Measurements from ENCODE around the gene MS4A3.

The MS4A3 gene

DNA sequence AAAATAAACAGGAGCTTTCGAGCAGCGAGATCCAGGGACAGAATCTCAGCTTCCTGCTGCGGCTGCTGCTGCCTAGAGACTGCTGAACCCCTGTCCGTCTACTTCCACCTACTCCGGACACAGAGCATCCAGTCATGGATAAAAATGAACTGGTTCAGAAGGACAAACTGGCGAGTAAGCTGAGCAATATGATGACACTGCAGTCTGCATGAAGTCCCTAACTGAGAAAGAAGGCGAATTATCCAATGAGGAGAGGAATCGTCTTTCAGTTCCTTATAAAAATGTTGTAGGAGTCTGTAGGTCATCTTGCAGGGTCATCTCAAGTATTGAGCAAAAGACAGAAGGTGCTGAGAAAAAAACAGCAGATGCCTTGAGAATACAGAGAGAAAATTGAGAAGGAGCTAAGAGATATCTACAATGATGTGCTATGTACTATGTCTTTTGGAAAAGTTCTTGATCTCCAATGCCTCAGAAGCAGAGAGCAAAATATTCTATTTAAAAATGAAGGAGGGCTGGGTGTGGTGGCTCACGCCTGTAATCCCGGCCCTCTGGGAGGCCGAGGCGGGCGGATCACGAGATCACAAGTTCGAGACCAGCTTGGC is 20.9 kb downstream of the MS4A3 start:
- H3K36me3 ChIP-seq (ENCODE audit: control insufficient read depth in 4 of 4, insufficient read depth in 4 of 4, low read length in 3 of 4): no peaks in the 10 kb centered on the region
- peaks cover 0 to 3% (median 0%) of the 10 kb centered on the region in 4 experiments for H3K4me1 ChIP-seq (ENCODE audit: control extremely low read depth in 1 of 4, control insufficient read depth in 4 of 4, insufficient read depth in 4 of 4, low read length in 3 of 4)
- ChIA-PET CTCF (interaction anchor here (0.6 kb wide), 1 partner anchor 16 kb away, joined by 3 read pairs; no protein-coding TSS in a partner anchor), POLR2A (interaction anchor here (0.6 kb wide), 1 partner anchor 237 kb away, joined by 3 read pairs; no protein-coding TSS in a partner anchor)
- no peak overlapping the region for H3K27ac ChIP-seq (ENCODE audit: insufficient read depth in 1 of 2, low read depth in 1 of 2, low read length in 2 of 2, poor library complexity in 1 of 2, severe bottlenecking in 2 of 2)
- peaks cover 0 to 6% (median 0%) of the 10 kb centered on the region in 5 experiments for H3K9me3 ChIP-seq (ENCODE audit: control extremely low read depth in 1 of 5, control insufficient read depth in 4 of 5, insufficient read depth in 2 of 5, low read depth in 1 of 5, low read length in 4 of 5)
- no peaks in the 10 kb centered on the region for H3K27me3 ChIP-seq (replicated peaks in 2 of 5; ENCODE audit: control insufficient read depth in 4 of 5, insufficient read depth in 5 of 5, low read length in 4 of 5)
- DNase-seq: no peak
- H3K4me3 ChIP-seq (ENCODE audit: control insufficient read depth in 1 of 7, extremely low read depth in 1 of 7, insufficient read depth in 4 of 7, low read depth in 2 of 7, low read length in 6 of 7): no peak overlapping the region
- WGBS (ENCODE audit: insufficient coverage): 95% methylated on average over 15 of the region's 15 CpGs

DNA sequence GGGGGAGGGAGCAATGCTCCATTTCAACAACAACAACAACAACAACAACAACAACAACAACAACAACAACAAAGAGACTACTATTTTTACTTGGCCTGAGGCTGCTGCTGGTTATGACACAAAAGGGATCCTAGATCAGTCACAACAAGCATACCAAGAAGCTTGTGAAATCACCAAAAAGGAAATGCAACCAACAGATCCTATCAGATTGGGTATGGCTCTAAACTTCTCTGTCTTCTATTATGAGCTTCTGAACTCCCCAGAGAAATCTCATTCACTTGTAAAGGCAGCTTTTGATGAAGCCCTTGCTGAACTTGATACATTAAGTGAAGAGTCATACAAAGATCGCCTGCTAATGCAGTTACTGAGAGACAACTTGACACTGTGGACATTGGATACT is 21.5 kb downstream of the MS4A3 start:
- peaks cover 0 to 6% (median 0%) of the 10 kb centered on the region in 5 experiments for H3K9me3 ChIP-seq (ENCODE audit: control extremely low read depth in 1 of 5, control insufficient read depth in 4 of 5, insufficient read depth in 2 of 5, low read depth in 1 of 5, low read length in 4 of 5)
- POLR2A ChIA-PET: interaction anchor here (0.6 to 1.0 kb wide), 2 partner anchors 221 to 237 kb away, joined by 3 read pairs; no protein-coding TSS in a partner anchor
- CTCF ChIA-PET: no interaction called here
- peak in 1 of 3 donors; percentile 12 for DNase-seq
- no peaks in the 10 kb centered on the region for H3K27me3 ChIP-seq (replicated peaks in 2 of 5; ENCODE audit: control insufficient read depth in 4 of 5, insufficient read depth in 5 of 5, low read length in 4 of 5)
- H3K36me3 ChIP-seq (ENCODE audit: control insufficient read depth in 4 of 4, insufficient read depth in 4 of 4, low read length in 3 of 4): no peaks in the 10 kb centered on the region
- H3K27ac ChIP-seq (ENCODE audit: insufficient read depth in 1 of 2, low read depth in 1 of 2, low read length in 2 of 2, poor library complexity in 1 of 2, severe bottlenecking in 2 of 2): no peak overlapping the region
- WGBS (ENCODE audit: insufficient coverage): 80% methylated on average over 1 of the region's 1 CpG
- peaks cover 0 to 3% (median 0%) of the 10 kb centered on the region in 4 experiments for H3K4me1 ChIP-seq (ENCODE audit: control extremely low read depth in 1 of 4, control insufficient read depth in 4 of 4, insufficient read depth in 4 of 4, low read length in 3 of 4)
- H3K4me3 ChIP-seq (ENCODE audit: control insufficient read depth in 1 of 7, extremely low read depth in 1 of 7, insufficient read depth in 4 of 7, low read depth in 2 of 7, low read length in 6 of 7): no peak overlapping the region

DNA sequence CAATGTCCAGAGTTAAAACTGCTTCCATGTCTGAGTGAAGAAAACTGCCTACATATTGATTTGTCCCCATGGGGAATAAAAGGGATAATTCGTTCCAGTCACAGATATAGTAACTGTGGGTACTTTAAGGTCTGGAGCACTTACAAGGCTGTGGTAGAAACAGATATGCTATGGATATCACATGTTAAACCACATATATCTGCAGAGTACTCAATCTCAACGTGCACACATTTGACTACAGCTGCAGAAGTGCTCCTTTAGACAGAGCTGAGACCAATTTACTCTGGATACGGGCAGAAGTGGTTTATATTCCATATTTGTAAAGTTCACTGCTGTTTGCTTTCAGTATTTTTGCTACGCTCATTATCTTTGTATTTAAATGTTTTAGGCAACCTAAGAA is 22.3 kb downstream of the MS4A3 start:
- ChIA-PET CTCF (no interaction called here), POLR2A (interaction anchor here (1.0 kb wide), 1 partner anchor 222 kb away, joined by 3 read pairs; no protein-coding TSS in a partner anchor)
- H3K27ac ChIP-seq (ENCODE audit: insufficient read depth in 1 of 2, low read depth in 1 of 2, low read length in 2 of 2, poor library complexity in 1 of 2, severe bottlenecking in 2 of 2): no peak overlapping the region
- H3K27me3 ChIP-seq (replicated peaks in 2 of 5; ENCODE audit: control insufficient read depth in 4 of 5, insufficient read depth in 5 of 5, low read length in 4 of 5): no peaks in the 10 kb centered on the region
- peak in 2 of 3 donors; percentile 20 to 53 for DNase-seq
- 100% methylated on average over 2 of the region's 4 CpGs for WGBS (ENCODE audit: insufficient coverage)
- H3K4me1 ChIP-seq (ENCODE audit: control extremely low read depth in 1 of 4, control insufficient read depth in 4 of 4, insufficient read depth in 4 of 4, low read length in 3 of 4): peaks cover 0 to 3% (median 0%) of the 10 kb centered on the region in 4 experiments
- no peaks in the 10 kb centered on the region for H3K36me3 ChIP-seq (ENCODE audit: control insufficient read depth in 4 of 4, insufficient read depth in 4 of 4, low read length in 3 of 4)
- H3K4me3 ChIP-seq (ENCODE audit: control insufficient read depth in 1 of 7, extremely low read depth in 1 of 7, insufficient read depth in 4 of 7, low read depth in 2 of 7, low read length in 6 of 7): no peak overlapping the region
- peaks cover 0 to 6% (median 0%) of the 10 kb centered on the region in 5 experiments for H3K9me3 ChIP-seq (ENCODE audit: control extremely low read depth in 1 of 5, control insufficient read depth in 4 of 5, insufficient read depth in 2 of 5, low read depth in 1 of 5, low read length in 4 of 5)

DNA sequence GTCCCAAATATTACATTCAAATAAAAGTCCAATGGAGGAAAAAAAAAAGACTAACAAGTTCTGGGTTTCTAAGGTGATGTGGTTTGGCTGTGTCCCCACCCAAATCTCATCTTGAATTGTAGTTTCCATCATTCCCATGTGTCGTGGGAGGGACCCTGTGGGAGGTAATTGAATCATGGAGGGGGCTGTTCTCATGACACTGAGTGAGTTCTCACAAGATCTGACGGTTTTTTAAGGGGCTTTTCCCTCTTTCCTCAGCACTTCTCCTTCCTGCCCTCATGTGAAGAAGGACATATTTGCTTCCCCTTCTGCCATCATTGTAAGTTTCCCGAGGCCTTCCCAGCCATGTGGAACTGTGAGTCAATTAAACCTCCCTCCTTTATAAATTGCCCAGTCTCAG is 24.1 kb downstream of the MS4A3 start:
- ChIA-PET POLR2A (interaction anchor here (0.7 kb wide), 1 partner anchor 25 kb away, joined by 5 read pairs; no protein-coding TSS in a partner anchor), CTCF (no interaction called here)
- Histone ChIP-seq H3K27me3 (replicated peaks in 2 of 5; ENCODE audit: control insufficient read depth in 4 of 5, insufficient read depth in 5 of 5, low read length in 4 of 5) (no peaks in the 10 kb centered on the region), H3K4me3 (ENCODE audit: control insufficient read depth in 1 of 7, extremely low read depth in 1 of 7, insufficient read depth in 4 of 7, low read depth in 2 of 7, low read length in 6 of 7) (no peak overlapping the region), H3K36me3 (ENCODE audit: control insufficient read depth in 4 of 4, insufficient read depth in 4 of 4, low read length in 3 of 4) (no peaks in the 10 kb centered on the region), H3K9me3 (ENCODE audit: control extremely low read depth in 1 of 5, control insufficient read depth in 4 of 5, insufficient read depth in 2 of 5, low read depth in 1 of 5, low read length in 4 of 5) (peaks cover 0 to 8% (median 0%) of the 10 kb centered on the region in 5 experiments), H3K27ac (ENCODE audit: insufficient read depth in 1 of 2, low read depth in 1 of 2, low read length in 2 of 2, poor library complexity in 1 of 2, severe bottlenecking in 2 of 2) (no peak overlapping the region), H3K4me1 (ENCODE audit: control extremely low read depth in 1 of 4, control insufficient read depth in 4 of 4, insufficient read depth in 4 of 4, low read length in 3 of 4) (no peaks in the 10 kb centered on the region)
- WGBS (ENCODE audit: insufficient coverage): 89% methylated on average over 1 of the region's 3 CpGs
- no peak for DNase-seq

DNA sequence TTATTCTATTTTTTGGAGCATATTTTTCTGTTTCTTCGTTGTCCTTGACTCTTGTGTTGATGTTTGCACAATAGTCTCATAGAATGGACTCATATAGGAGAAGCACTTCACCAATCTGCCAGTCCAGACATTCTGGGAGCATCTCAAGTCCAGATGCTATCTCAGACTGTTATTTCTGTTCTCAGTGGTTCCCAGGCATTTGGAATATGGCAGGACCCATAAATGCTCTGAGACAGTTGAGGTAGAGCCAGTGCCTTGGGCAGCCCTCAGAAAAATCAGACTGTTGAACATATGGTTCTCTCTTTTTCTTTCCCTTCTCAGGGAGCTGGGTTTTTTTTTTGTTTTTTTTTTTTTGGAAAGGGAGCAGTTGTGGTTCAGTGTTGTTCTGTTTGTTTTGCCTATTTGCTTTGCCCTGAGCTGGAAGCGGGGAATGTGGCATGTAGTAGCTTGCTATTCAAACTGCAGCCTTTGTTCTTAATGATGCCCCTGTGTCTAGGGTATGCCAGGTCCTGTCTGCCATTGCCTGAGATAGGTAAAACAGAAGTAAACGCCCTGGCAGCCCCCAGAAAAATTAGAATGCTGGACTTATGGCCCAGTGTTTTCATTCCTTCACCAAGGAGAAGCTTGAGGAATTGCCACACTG is 28.3 kb downstream of the MS4A3 start:
- no peak overlapping the region for H3K27ac ChIP-seq (ENCODE audit: insufficient read depth in 1 of 2, low read depth in 1 of 2, low read length in 2 of 2, poor library complexity in 1 of 2, severe bottlenecking in 2 of 2)
- DNase-seq: no peak
- H3K36me3 ChIP-seq (ENCODE audit: control insufficient read depth in 4 of 4, insufficient read depth in 4 of 4, low read length in 3 of 4): no peaks in the 10 kb centered on the region
- ChIA-PET POLR2A (interaction anchor here (0.7 kb wide), 1 partner anchor 22 kb away, joined by 5 read pairs; no protein-coding TSS in a partner anchor), CTCF (interaction anchor here (0.9 to 1.3 kb wide), 2 partner anchors 9 kb away, joined by 3 to 4 read pairs; no protein-coding TSS in a partner anchor)
- H3K27me3 ChIP-seq (replicated peaks in 2 of 5; ENCODE audit: control insufficient read depth in 4 of 5, insufficient read depth in 5 of 5, low read length in 4 of 5): no peaks in the 10 kb centered on the region
- H3K4me3 ChIP-seq (ENCODE audit: control insufficient read depth in 1 of 7, extremely low read depth in 1 of 7, insufficient read depth in 4 of 7, low read depth in 2 of 7, low read length in 6 of 7): no peak overlapping the region
- peaks cover 0 to 4% (median 0%) of the 10 kb centered on the region in 5 experiments for H3K9me3 ChIP-seq (ENCODE audit: control extremely low read depth in 1 of 5, control insufficient read depth in 4 of 5, insufficient read depth in 2 of 5, low read depth in 1 of 5, low read length in 4 of 5)
- 100% methylated on average over 2 of the region's 3 CpGs for WGBS (ENCODE audit: insufficient coverage)
- H3K4me1 ChIP-seq (ENCODE audit: control extremely low read depth in 1 of 4, control insufficient read depth in 4 of 4, insufficient read depth in 4 of 4, low read length in 3 of 4): no peaks in the 10 kb centered on the region

DNA sequence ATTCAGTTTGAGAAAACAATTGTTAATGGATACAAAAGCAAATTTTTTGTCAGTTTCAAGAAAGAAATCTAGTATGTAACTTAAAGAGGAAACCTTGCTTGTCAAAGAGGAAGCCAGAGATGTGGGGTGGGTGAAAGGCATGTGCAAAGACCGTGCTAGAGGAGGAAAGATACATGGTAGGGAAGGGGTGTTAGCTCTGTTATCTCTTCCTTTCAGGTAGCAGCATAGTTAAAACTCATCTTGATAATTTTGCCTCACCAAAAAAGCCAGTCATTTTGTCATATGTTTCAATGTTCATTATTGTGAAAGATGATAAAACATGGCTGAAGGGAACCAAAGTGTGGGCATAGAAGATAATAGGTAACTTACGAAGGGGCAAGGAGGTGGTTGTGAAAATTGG is 29.4 kb downstream of the MS4A3 start:
- DNase-seq: peak in 2 of 3 donors; percentile 33 to 53
- H3K27ac ChIP-seq (ENCODE audit: insufficient read depth in 1 of 2, low read depth in 1 of 2, low read length in 2 of 2, poor library complexity in 1 of 2, severe bottlenecking in 2 of 2): no peak overlapping the region
- CTCF ChIA-PET: interaction anchor here (1.3 kb wide), 1 partner anchor 10 kb away, joined by 4 read pairs; no protein-coding TSS in a partner anchor
- H3K4me1 ChIP-seq (ENCODE audit: control extremely low read depth in 1 of 4, control insufficient read depth in 4 of 4, insufficient read depth in 4 of 4, low read length in 3 of 4): no peaks in the 10 kb centered on the region
- no peaks in the 10 kb centered on the region for H3K27me3 ChIP-seq (replicated peaks in 2 of 5; ENCODE audit: control insufficient read depth in 4 of 5, insufficient read depth in 5 of 5, low read length in 4 of 5)
- peaks cover 0 to 2% (median 0%) of the 10 kb centered on the region in 5 experiments for H3K9me3 ChIP-seq (ENCODE audit: control extremely low read depth in 1 of 5, control insufficient read depth in 4 of 5, insufficient read depth in 2 of 5, low read depth in 1 of 5, low read length in 4 of 5)
- POLR2A ChIA-PET: no interaction called here
- H3K36me3 ChIP-seq (ENCODE audit: control insufficient read depth in 4 of 4, insufficient read depth in 4 of 4, low read length in 3 of 4): no peaks in the 10 kb centered on the region
- H3K4me3 ChIP-seq (ENCODE audit: control insufficient read depth in 1 of 7, extremely low read depth in 1 of 7, insufficient read depth in 4 of 7, low read depth in 2 of 7, low read length in 6 of 7): no peak overlapping the region
- WGBS (ENCODE audit: insufficient coverage): no CpG with 5 or more reads among the region's 2 CpGs

DNA sequence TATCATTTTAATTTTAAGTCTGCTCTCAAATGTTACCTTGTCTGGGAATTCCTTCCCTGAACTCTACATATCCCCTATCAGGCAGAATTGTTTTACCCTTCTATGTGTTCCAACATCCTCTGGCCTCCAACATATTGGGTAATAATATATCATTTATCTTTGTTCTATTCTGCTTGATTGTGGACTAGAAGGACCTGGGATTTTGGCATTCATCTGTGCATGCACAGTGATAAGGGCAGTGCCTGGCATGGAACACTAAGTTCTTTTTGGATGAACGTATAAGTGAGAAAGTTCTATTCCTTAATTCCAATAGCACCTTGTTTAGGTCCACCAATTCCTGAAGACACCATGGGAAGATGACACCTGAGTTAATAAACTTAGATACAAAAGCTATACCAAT is 30.8 kb downstream of the MS4A3 start:
- no CpG with 5 or more reads among the region's 1 CpG for WGBS (ENCODE audit: insufficient coverage)
- Histone ChIP-seq H3K9me3 (ENCODE audit: control extremely low read depth in 1 of 5, control insufficient read depth in 4 of 5, insufficient read depth in 2 of 5, low read depth in 1 of 5, low read length in 4 of 5) (peaks cover 0 to 2% (median 0%) of the 10 kb centered on the region in 5 experiments), H3K27me3 (replicated peaks in 2 of 5; ENCODE audit: control insufficient read depth in 4 of 5, insufficient read depth in 5 of 5, low read length in 4 of 5) (no peaks in the 10 kb centered on the region), H3K4me1 (ENCODE audit: control extremely low read depth in 1 of 4, control insufficient read depth in 4 of 4, insufficient read depth in 4 of 4, low read length in 3 of 4) (no peaks in the 10 kb centered on the region), H3K27ac (ENCODE audit: insufficient read depth in 1 of 2, low read depth in 1 of 2, low read length in 2 of 2, poor library complexity in 1 of 2, severe bottlenecking in 2 of 2) (no peak overlapping the region), H3K36me3 (ENCODE audit: control insufficient read depth in 4 of 4, insufficient read depth in 4 of 4, low read length in 3 of 4) (no peaks in the 10 kb centered on the region), H3K4me3 (ENCODE audit: control insufficient read depth in 1 of 7, extremely low read depth in 1 of 7, insufficient read depth in 4 of 7, low read depth in 2 of 7, low read length in 6 of 7) (no peak overlapping the region)
- DNase-seq: no peak
- ChIA-PET POLR2A (no interaction called here), CTCF (interaction anchor here (0.8 kb wide), 1 partner anchor 18 kb away, joined by 3 read pairs; no protein-coding TSS in a partner anchor)
